GM18858 (cell line): Measurements from ENCODE around the gene LCAT.
"Not testable (repeated sequence)": the region's sequence is repeated elsewhere in the genome, so short reads cannot be mapped to it uniquely, and the experiment has no call there.

Experiments used
- ATAC-seq: cut with Tn5 transposase; IDR thresholded peaks from one replicate; pipeline ENCODE4 v1.9.1; 2021; ENCODE audit not compliant: unreplicated experiment

LCAT gene

GRCh38 chr16:67948015-67948414 lies 4.1 kb upstream of the LCAT start:
- no peak for ATAC-seq

GRCh38 chr16:67946966-67947558 lies 3.1 kb upstream of the LCAT start:
- ATAC-seq: no peak

GRCh38 chr16:67946128-67946569 lies 2.2 kb upstream of the LCAT start:
- no peak for ATAC-seq

GRCh38 chr16:67945392-67945933 lies 1.5 kb upstream of the LCAT start:
- no peak for ATAC-seq

GRCh38 chr16:67944690-67945391 lies 921 bp upstream of the LCAT start:
- no peak for ATAC-seq

GRCh38 chr16:67943256-67943618 lies 683 bp downstream of the LCAT start:
- ATAC-seq: no peak

- no peak for ATAC-seq
Measured at GRCh38 chr16:67942510-67943255, 1.2 kb downstream of the LCAT start.

GRCh38 chr16:67942200-67942509 lies 1.8 kb downstream of the LCAT start:
- ATAC-seq: no peak

- no peak for ATAC-seq
Measured at GRCh38 chr16:67941469-67942199, 2.3 kb downstream of the LCAT start.

GRCh38 chr16:67940446-67941089 lies 3.4 kb downstream of the LCAT start:
- no peak for ATAC-seq

GRCh38 chr16:67939507-67940445 lies 4.1 kb downstream of the LCAT start:
- ATAC-seq: no peak

- ATAC-seq: not testable (repeated sequence)
Measured at GRCh38 chr16:67937713-67938112, 6.2 kb downstream of the LCAT start.

GRCh38 chr16:67936880-67937605 lies 6.9 kb downstream of the LCAT start:
- peak; percentile 51 for ATAC-seq

- no peak for ATAC-seq
Measured at GRCh38 chr16:67936124-67936879, 7.6 kb downstream of the LCAT start, which contains the start of gene PSMB10. TSS of gene PSMB10 (minus strand) at chr16:67936850. CDS start at chr16:67936749, 101 bp downstream.

- ATAC-seq: peak; percentile 89
Measured at GRCh38 chr16:67935402-67936123, 8.4 kb downstream of the LCAT start.

- ATAC-seq: no peak
Measured at GRCh38 chr16:67935101-67935401, 8.9 kb downstream of the LCAT start.

- no peak for ATAC-seq
Measured at GRCh38 chr16:67934306-67935100, 9.4 kb downstream of the LCAT start.
